Esophagus squamous epithelium (tissue), 5 donors: ENCODE data around the gene ADAMTS8. TPM values are rescaled to one million over a fixed set of nuclear protein-coding genes. Genes with fewer than 3 reads are reported as not detected.

Experiments
- DNase-seq: peaks from one replicate; lab custom pipeline; 2025; lab: John Stamatoyannopoulos, UW
- H3K27ac ChIP-seq, 4 donors: fragments of 200-600 bp; sonication (generic); one replicate each; pipeline ENCODE4 v1.5.1; 2016 to 2019; ENCODE audit warnings: mild to moderate bottlenecking in 1 of 4
- H3K27me3 ChIP-seq, 4 donors: fragments of 200-600 bp; sonication (generic); 1 replicate in 3 of 4; 2 replicates in 1 of 4; pipeline versions ENCODE4 v1.5.1 to v1.6.0; 2017 to 2021; ENCODE audit warnings: antibody characterized with exemption in 1 of 4
- H3K36me3 ChIP-seq, 3 donors: fragments of 200-600 bp; sonication (generic); one replicate each; pipeline ENCODE4 v1.5.1; 2016 to 2019
- H3K4me1 ChIP-seq, 3 donors: fragments of 200-600 bp; sonication (generic); one replicate each; pipeline ENCODE4 v1.5.1; 2017 to 2019
- H3K4me3 ChIP-seq, 4 donors: fragments of 200-600 bp; sonication (generic); 1 replicate in 3 of 4; 2 replicates in 1 of 4; pipeline ENCODE4 v1.5.1; 2016 to 2019; ENCODE audit warnings: mild to moderate bottlenecking in 2 of 4, moderate library complexity in 1 of 4
- H3K9me3 ChIP-seq, 3 donors: fragments of 200-600 bp; sonication (generic); one replicate each; pipeline ENCODE4 v1.5.1; 2016 to 2019
- CTCF ChIP-seq, 6 experiments: fragments of 450-650 bp in 4 of 6; fragments of 200-600 bp in 2 of 6; sonication (generic) in 2 of 6; IDR thresholded peaks; one replicate each; pipeline ENCODE4 v1.5.1; 2016 to 2019; ENCODE audit warnings: antibody characterized with exemption in 6 of 6, mild to moderate bottlenecking in 4 of 6, moderate library complexity in 4 of 6
- POLR2A ChIP-seq, 4 donors: fragments of 450-650 bp; IDR thresholded peaks; one replicate each; pipeline ENCODE4 v1.6.1; 2017; ENCODE audit warnings: antibody characterized with exemption in 4 of 4, mild to moderate bottlenecking in 4 of 4, moderate library complexity in 3 of 4
- WGBS, 2 donors: methylation state at CpG; one replicate each; pipeline ENCODE4 v1.1.5; 2018; 5-methylcytosine and 5-hydroxymethylcytosine counted together
- intact Hi-C: fragments of 100-400 bp; cut with DNase I; formaldehyde crosslinking; loops from one replicate; pipeline ENCODE4 v1.15.0; 2022
- total RNA-seq, 4 donors: library from RNA; depleted of rRNA; stranded (reverse); fragments of >200 nt; gene quantifications; one replicate each; pipeline ENCODE4 v1.1.0, GENCODE V29; 2016
- donor health status: DM: yes; HTN: yes; CAD: no.

Gene ADAMTS8
- total RNA-seq, 4 donors from 2014 or later, result 0.83 to 8.8 (median 1.8) TPM

GRCh38 chr11:130475426-130476053 is 47.1 kb upstream of the ADAMTS8 start:
- no peak overlapping the region for H3K4me3 ChIP-seq
- H3K9me3 ChIP-seq, result no peaks in the 10 kb centered on the region
- H3K27me3 ChIP-seq, result no peaks in the 10 kb centered on the region
- peaks cover 0 to 36% (median 18%) of the 10 kb centered on the region in 3 donors for H3K4me1 ChIP-seq
- H3K27ac ChIP-seq, result no peak overlapping the region
- no peak for DNase-seq
- intact Hi-C loops, result no loop called here
- H3K36me3 ChIP-seq, result peaks cover 0 to 38% (median 0%) of the 10 kb centered on the region in 3 donors
- 74 to 88% methylated on average over 5 of the region's 10 CpGs for WGBS, 2 donors
- no peak for TF ChIP-seq CTCF (IDR thresholded peaks at IDR 0.05)
- TF ChIP-seq POLR2A (IDR thresholded peaks at IDR 0.05), result no peak

- Histone ChIP-seq H3K4me1 (peaks cover 0 to 31% (median 18%) of the 10 kb centered on the region in 3 donors), H3K27me3 (no peaks in the 10 kb centered on the region), H3K27ac (no peak overlapping the region), H3K36me3 (peaks cover 0 to 43% (median 0%) of the 10 kb centered on the region in 3 donors), H3K4me3 (no peak overlapping the region), H3K9me3 (no peaks in the 10 kb centered on the region)
- intact Hi-C loops, result no loop called here
- no peak for DNase-seq
- no peak for TF ChIP-seq CTCF (IDR thresholded peaks at IDR 0.05)
- TF ChIP-seq POLR2A (IDR thresholded peaks at IDR 0.05), result no peak
- WGBS, 2 donors, result 98% methylated on average over 6 of the region's 12 CpGs; no CpG with 5 or more reads in 1 of the 2 donors
These were observed 46.4 kb upstream of the ADAMTS8 start for GRCh38 chr11:130474637-130475400.

- Histone ChIP-seq H3K36me3 (peaks cover 0 to 43% (median 0%) of the 10 kb centered on the region in 3 donors), H3K4me1 (peaks cover 0 to 24% (median 11%) of the 10 kb centered on the region in 3 donors), H3K27ac (no peak overlapping the region), H3K4me3 (no peak overlapping the region), H3K9me3 (no peaks in the 10 kb centered on the region), H3K27me3 (no peaks in the 10 kb centered on the region)
- no peak for DNase-seq
- WGBS, 2 donors, result 86 to 88% methylated on average over 4 to 8 of the region's 21 CpGs
- TF ChIP-seq CTCF (IDR thresholded peaks at IDR 0.05) (no peak), POLR2A (IDR thresholded peaks at IDR 0.05) (no peak)
- intact Hi-C loops, result no loop called here
These were observed 45.5 kb upstream of the ADAMTS8 start for GRCh38 chr11:130473795-130474377.

GRCh38 chr11:130473056-130473794 is 44.8 kb upstream of the ADAMTS8 start:
- no peak overlapping the region for H3K4me3 ChIP-seq
- H3K36me3 ChIP-seq, result peaks cover 0 to 43% (median 0%) of the 10 kb centered on the region in 3 donors
- WGBS, 2 donors, result 91 to 97% methylated on average over 12 to 13 of the region's 52 CpGs
- no peaks in the 10 kb centered on the region for H3K27me3 ChIP-seq
- no peak overlapping the region for H3K27ac ChIP-seq
- intact Hi-C loops, result no loop called here
- peaks cover 0 to 17% (median 5%) of the 10 kb centered on the region in 3 donors for H3K4me1 ChIP-seq
- TF ChIP-seq CTCF (IDR thresholded peaks at IDR 0.05), result no peak
- no peak for TF ChIP-seq POLR2A (IDR thresholded peaks at IDR 0.05)
- H3K9me3 ChIP-seq, result no peaks in the 10 kb centered on the region
- no peak for DNase-seq
